ENCODE results near the gene MCRS1. TPM values are rescaled to one million over a fixed set of nuclear protein-coding genes. Genes with fewer than 3 reads are reported as not detected.

Gene MCRS1
- total RNA-seq, 4 donors from 2014 or later = 31.2 to 57.2 (median 33.1) TPM

- no peak for TF ChIP-seq CTCF (IDR thresholded peaks at IDR 0.05)
- no peak for ATAC-seq (ENCODE audit: low FRiP score)
- DNase-seq (ENCODE audit: low spot score) = no peak
Observed at GRCh38 chr12:49527361-49528130, 40.4 kb downstream of the MCRS1 start.

GRCh38 chr12:49525942-49526341 lies 42.0 kb downstream of the MCRS1 start:
- ATAC-seq (ENCODE audit: low FRiP score) (no peak), DNase-seq (ENCODE audit: low spot score) (no peak)
- no peak for TF ChIP-seq CTCF (IDR thresholded peaks at IDR 0.05)

GRCh38 chr12:49524660-49525324 lies 43.1 kb downstream of the MCRS1 start:
- no peak for ATAC-seq (ENCODE audit: low FRiP score)
- no peak for TF ChIP-seq CTCF (IDR thresholded peaks at IDR 0.05)

GRCh38 chr12:49521389-49521788 lies 46.6 kb downstream of the MCRS1 start:
- ATAC-seq (ENCODE audit: low FRiP score) (no peak), DNase-seq (ENCODE audit: low spot score) (no peak)
- no peak for TF ChIP-seq CTCF (IDR thresholded peaks at IDR 0.05)

More at GRCh38 chr12:49524660-49525324, 43.1 kb downstream of the MCRS1 start:
- DNase-seq (ENCODE audit: low spot score) = no peak

GRCh38 chr12:49519574-49519936 lies 48.4 kb downstream of the MCRS1 start:
- DNase-seq (ENCODE audit: low spot score) (no peak), ATAC-seq (ENCODE audit: low FRiP score) (no peak)
- no peak for TF ChIP-seq CTCF (IDR thresholded peaks at IDR 0.05)

- ATAC-seq (ENCODE audit: low FRiP score) (peak; percentile 41), DNase-seq (ENCODE audit: low spot score) (no peak)
- no peak for TF ChIP-seq CTCF (IDR thresholded peaks at IDR 0.05)
Observed at GRCh38 chr12:49518914-49519573, 48.9 kb downstream of the MCRS1 start.

Data from omental fat pad (tissue), 4 donors.